Measurements from ENCODE around the gene LRCH2. TPM values are rescaled to one million over a fixed set of nuclear protein-coding genes. Genes with fewer than 3 reads are reported as not detected.

Gene LRCH2
- total and polyA plus RNA-seq, 2 of the 13 experiments (the other 11 are each of a cell fraction or from before 2014, with no cell fraction given) = not detected

DNA sequence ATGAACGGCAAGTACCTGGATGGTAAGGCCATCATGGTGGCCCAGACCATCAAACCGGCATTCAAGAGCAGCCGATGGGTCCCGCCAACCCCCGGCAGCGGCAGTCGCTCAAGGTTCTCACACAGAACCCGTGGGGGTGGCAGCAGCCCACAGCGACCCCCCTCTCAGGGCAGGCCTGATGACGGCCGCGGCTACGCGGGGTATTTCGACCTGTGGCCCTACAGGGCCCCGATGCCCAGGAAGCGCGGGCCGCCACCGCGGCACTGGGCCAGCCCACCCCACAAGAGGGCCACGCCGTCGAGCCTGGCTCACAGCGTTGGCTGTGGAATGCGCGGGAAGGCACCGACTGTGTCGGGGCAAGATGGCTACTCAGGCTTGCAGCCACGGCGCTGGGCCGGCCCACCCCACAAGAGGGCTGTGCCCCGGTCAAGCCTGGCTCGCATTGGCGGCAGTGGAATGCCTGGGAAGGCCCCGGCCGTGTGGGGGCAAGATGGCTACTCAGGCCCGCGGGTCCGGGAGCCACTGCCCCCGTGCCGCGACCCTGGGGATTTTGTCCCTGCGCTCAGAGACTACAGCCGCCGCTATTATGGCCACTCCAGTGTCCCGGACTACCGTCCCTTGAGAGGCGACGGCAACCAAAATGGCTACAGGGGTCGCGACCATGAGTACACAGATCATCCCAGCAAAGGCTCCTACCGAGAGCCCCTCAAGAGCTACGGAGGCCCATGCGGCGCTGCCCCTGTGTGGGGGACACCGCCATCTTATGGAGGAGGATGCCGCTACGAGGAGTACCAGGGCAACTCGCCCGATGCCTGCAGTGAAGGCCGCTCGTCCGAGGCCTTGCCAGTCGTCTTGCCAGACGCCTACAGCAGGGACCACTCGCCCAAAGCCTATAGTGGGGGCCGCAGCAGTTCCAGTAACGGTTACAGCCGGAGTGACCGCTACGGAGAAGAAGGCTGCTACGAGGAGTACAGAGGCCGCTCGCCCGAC, 44.0 kb downstream of the LRCH2 start:
- H3K9ac ChIP-seq (ENCODE audit: insufficient read depth, low read depth, low read length) = no peak overlapping the region
- no peak overlapping the region for H3K27ac ChIP-seq (ENCODE audit: extremely low read length, insufficient read depth, low read length)
- 93% methylated on average over 6 of the region's 76 CpGs for WGBS (ENCODE audit: low lambda C conversion rate)
- FAIRE-seq (no peak), ATAC-seq (no peak), DNase-seq (ENCODE audit: low spot score) (no peak)
- no peak overlapping the region for H3K4me2 ChIP-seq (ENCODE audit: low read depth, low read length)
- no peaks in the 10 kb centered on the region for H3K36me3 ChIP-seq (replicated peaks in 1 of 2; ENCODE audit: control insufficient read depth in 1 of 2, insufficient read depth in 2 of 2, low read length in 2 of 2)
- H4K20me1 ChIP-seq (ENCODE audit: insufficient read depth, low read length) = no peaks in the 10 kb centered on the region
- POLR2A ChIA-PET = no interaction called here
- no peak overlapping the region for H3K4me3 ChIP-seq (replicated peaks in 1 of 3; ENCODE audit: insufficient read depth in 1 of 3, low read depth in 2 of 3, low read length in 3 of 3)
- in situ Hi-C loops (cut with HindIII; ENCODE audit: extremely low pct_ligation_motif_present, low pct_unique_long_range_greater_than_20kb) = no loop called here
- no peaks in the 10 kb centered on the region for H3K79me2 ChIP-seq (ENCODE audit: insufficient read depth, low read length)
- no peaks in the 10 kb centered on the region for H3K9me3 ChIP-seq (ENCODE audit: low read length)
- no peaks in the 10 kb centered on the region for H3K27me3 ChIP-seq (ENCODE audit: control insufficient read depth in 1 of 2, insufficient read depth in 2 of 2, low read length in 2 of 2)
- CTCF ChIA-PET (ENCODE audit: low intra/inter-chr PET ratio, low total read pairs) = no interaction called here
- no peaks in the 10 kb centered on the region for H3K4me1 ChIP-seq (ENCODE audit: insufficient read depth, low read length)
- H2AFZ ChIP-seq (ENCODE audit: low read length) = no peak overlapping the region
- intact Hi-C loops (cut with micrococcal nuclease; ENCODE audit: unreplicated experiment) = no loop called here
- TF ChIP-seq ZNF598 (CRISPR knock-in tag; IDR thresholded peaks at IDR 0.05; ENCODE audit: borderline replicate concordance) = no peak
- TF ChIP-seq, protein P1, sequence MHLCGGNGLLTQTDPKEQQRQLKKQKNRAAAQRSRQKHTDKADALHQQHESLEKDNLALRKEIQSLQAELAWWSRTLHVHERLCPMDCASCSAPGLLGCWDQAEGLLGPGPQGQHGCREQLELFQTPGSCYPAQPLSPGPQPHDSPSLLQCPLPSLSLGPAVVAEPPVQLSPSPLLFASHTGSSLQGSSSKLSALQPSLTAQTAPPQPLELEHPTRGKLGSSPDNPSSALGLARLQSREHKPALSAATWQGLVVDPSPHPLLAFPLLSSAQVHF (CRISPR knock-in tag; IDR thresholded peaks at IDR 0.05) = no peak
- TF ChIP-seq SNAPC2 (CRISPR knock-in tag; IDR thresholded peaks at IDR 0.05) = no peak
- TF ChIP-seq ZNF724P (CRISPR knock-in tag; IDR thresholded peaks at IDR 0.05; ENCODE audit: borderline replicate concordance) = no peak
- TF ChIP-seq, protein P2, sequence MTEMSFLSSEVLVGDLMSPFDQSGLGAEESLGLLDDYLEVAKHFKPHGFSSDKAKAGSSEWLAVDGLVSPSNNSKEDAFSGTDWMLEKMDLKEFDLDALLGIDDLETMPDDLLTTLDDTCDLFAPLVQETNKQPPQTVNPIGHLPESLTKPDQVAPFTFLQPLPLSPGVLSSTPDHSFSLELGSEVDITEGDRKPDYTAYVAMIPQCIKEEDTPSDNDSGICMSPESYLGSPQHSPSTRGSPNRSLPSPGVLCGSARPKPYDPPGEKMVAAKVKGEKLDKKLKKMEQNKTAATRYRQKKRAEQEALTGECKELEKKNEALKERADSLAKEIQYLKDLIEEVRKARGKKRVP (CRISPR knock-in tag; IDR thresholded peaks at IDR 0.05) = no peak
- no peak for TF ChIP-seq ZNF891 (CRISPR knock-in tag; IDR thresholded peaks at IDR 0.05)
- TF ChIP-seq TP53 (CRISPR knock-in tag; conservative IDR thresholded peaks at IDR 0.05) = no peak
- no peak for TF ChIP-seq ZNF589 (CRISPR knock-in tag; conservative IDR thresholded peaks at IDR 0.05)
- TF ChIP-seq ZNF660 (CRISPR knock-in tag; IDR thresholded peaks at IDR 0.05; ENCODE audit: borderline replicate concordance, low read depth) = no peak
- no peak for TF ChIP-seq ZBTB7A (CRISPR knock-in tag; IDR thresholded peaks at IDR 0.05)
- TF ChIP-seq ZMAT3 (CRISPR knock-in tag; conservative IDR thresholded peaks at IDR 0.05) = no peak
- TF ChIP-seq CBFB (CRISPR knock-in tag; IDR thresholded peaks at IDR 0.05) = no peak
- TF ChIP-seq, protein P3, sequence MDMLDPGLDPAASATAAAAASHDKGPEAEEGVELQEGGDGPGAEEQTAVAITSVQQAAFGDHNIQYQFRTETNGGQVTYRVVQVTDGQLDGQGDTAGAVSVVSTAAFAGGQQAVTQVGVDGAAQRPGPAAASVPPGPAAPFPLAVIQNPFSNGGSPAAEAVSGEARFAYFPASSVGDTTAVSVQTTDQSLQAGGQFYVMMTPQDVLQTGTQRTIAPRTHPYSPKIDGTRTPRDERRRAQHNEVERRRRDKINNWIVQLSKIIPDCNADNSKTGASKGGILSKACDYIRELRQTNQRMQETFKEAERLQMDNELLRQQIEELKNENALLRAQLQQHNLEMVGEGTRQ (IDR thresholded peaks at IDR 0.05; ENCODE audit: low read depth, low read length) = no peak
- TF ChIP-seq, protein P3 (CRISPR knock-in tag; IDR thresholded peaks at IDR 0.05; ENCODE audit: borderline replicate concordance) = no peak
- no peak for TF ChIP-seq HNRNPLL (IDR thresholded peaks at IDR 0.05; ENCODE audit: low read depth, low read length, poor library complexity, severe bottlenecking)
- TF ChIP-seq AHR (CRISPR knock-in tag; IDR thresholded peaks at IDR 0.05) = no peak
- no peak for TF ChIP-seq ZNF383 (CRISPR knock-in tag; IDR thresholded peaks at IDR 0.05; ENCODE audit: borderline replicate concordance)
- BruUV-seq (replicated peaks) = no TSS peak

Data from HepG2 (cell line).